Trophoblast cell (in vitro differentiated cells and primary cell): Measurements from ENCODE around the gene SPATA2L.

Experiments
- DNase-seq, 2 donors: peaks; one replicate each; pipeline ENCODE4 v3.0.0-alpha.2; 2016
- H2AFZ ChIP-seq: 2 replicates; pipeline ENCODE4 v1.6.1; 2013; ENCODE audit warnings: low read length, moderate library complexity, mild to moderate bottlenecking; ENCODE audit not compliant: insufficient read depth, poor library complexity
- H2AK5ac ChIP-seq: 2 replicates; pipeline ENCODE4 v1.6.1; 2013; ENCODE audit warnings: mild to moderate bottlenecking, low read length
- H2BK120ac ChIP-seq: 2 replicates; pipeline ENCODE4 v1.6.1; 2013; ENCODE audit warnings: low read length, mild to moderate bottlenecking, moderate library complexity; ENCODE audit not compliant: insufficient read depth, poor library complexity
- H2BK12ac ChIP-seq: 2 replicates; pipeline ENCODE4 v1.6.1; 2013; ENCODE audit warnings: mild to moderate bottlenecking, low read length, moderate library complexity
- H2BK5ac ChIP-seq: 2 replicates; pipeline ENCODE4 v1.6.1; 2013; ENCODE audit warnings: low read length, low read depth, moderate library complexity, mild to moderate bottlenecking; ENCODE audit not compliant: poor library complexity
- H3K14ac ChIP-seq: 2 replicates; pipeline ENCODE4 v1.6.1; 2013; ENCODE audit warnings: mild to moderate bottlenecking, low read length
- H3K18ac ChIP-seq: 2 replicates; pipeline ENCODE4 v1.6.1; 2013; ENCODE audit warnings: mild to moderate bottlenecking, low read length
- H3K23ac ChIP-seq: 2 replicates; pipeline ENCODE4 v1.6.1; 2013; ENCODE audit warnings: low read length
- H3K27ac ChIP-seq: 2 replicates; pipeline ENCODE4 v1.5.1; 2013; ENCODE audit warnings: low read depth, mild to moderate bottlenecking, inconsistent platforms, low read length, moderate library complexity
- H3K27me3 ChIP-seq: 2 replicates; pipeline ENCODE4 v1.6.1; 2013; ENCODE audit warnings: inconsistent platforms, mild to moderate bottlenecking, low read length, moderate library complexity; ENCODE audit not compliant: insufficient read depth
- H3K36me3 ChIP-seq, 2 experiments: 1 replicate in 1 of 2; 2 replicates in 1 of 2; pipeline ENCODE4 v1.6.1; 2013; ENCODE audit warnings: low read length in 2 of 2, mild to moderate bottlenecking in 2 of 2, moderate library complexity in 1 of 2; ENCODE audit not compliant: insufficient read depth in 2 of 2, control insufficient read depth in 1 of 2
- H3K4ac ChIP-seq: 2 replicates; pipeline ENCODE4 v1.6.1; 2013; ENCODE audit warnings: low read depth, mild to moderate bottlenecking, low read length, moderate library complexity
- H3K4me1 ChIP-seq, 2 experiments: 1 replicate in 1 of 2; 2 replicates in 1 of 2; pipeline ENCODE4 v1.6.1; 2013; ENCODE audit warnings: low read length in 2 of 2, mild to moderate bottlenecking in 2 of 2, moderate library complexity in 1 of 2; ENCODE audit not compliant: insufficient read depth in 2 of 2, control insufficient read depth in 1 of 2
- H3K4me2 ChIP-seq: 2 replicates; pipeline ENCODE4 v1.6.1; 2013; ENCODE audit warnings: inconsistent platforms, mild to moderate bottlenecking, low read length, moderate library complexity
- H3K4me3 ChIP-seq: 2 replicates; pipeline ENCODE4 v1.5.1; 2013; ENCODE audit warnings: mild to moderate bottlenecking, low read depth, low read length, inconsistent platforms
- H3K79me1 ChIP-seq: one replicate; pipeline ENCODE4 v1.6.1; 2013; ENCODE audit warnings: low read length
- H3K79me2 ChIP-seq: 2 replicates; pipeline ENCODE4 v1.6.1; 2013; ENCODE audit warnings: low read length, mild to moderate bottlenecking; ENCODE audit not compliant: control insufficient read depth, insufficient read depth, poor library complexity
- H3K9ac ChIP-seq: 2 replicates; pipeline ENCODE4 v1.6.1; 2013; ENCODE audit warnings: mild to moderate bottlenecking, low read length
- H3K9me3 ChIP-seq: 2 replicates; pipeline ENCODE4 v1.6.1; 2013; ENCODE audit warnings: low read depth, mild to moderate bottlenecking, control low read depth, inconsistent platforms, low read length; ENCODE audit not compliant: insufficient read depth
- H4K12ac ChIP-seq: 2 replicates; pipeline ENCODE4 v1.6.1; 2013; ENCODE audit warnings: low read depth, mild to moderate bottlenecking, low read length, moderate library complexity
- H4K8ac ChIP-seq: 2 replicates; pipeline ENCODE4 v1.6.1; 2013; ENCODE audit warnings: low read depth, mild to moderate bottlenecking, low read length, moderate library complexity
- H4K91ac ChIP-seq: one replicate; pipeline ENCODE4 v1.6.1; 2013; ENCODE audit warnings: low read depth, mild to moderate bottlenecking, low read length, moderate library complexity
- WGBS: extraction: QIAGEN DNeasy Blood & Tissue Kit; methylation state at CpG from one replicate; pipeline ENCODE4 v1.1.7; 2013; ENCODE audit warnings: missing lambda C conversion rate; ENCODE audit not compliant: insufficient read length, insufficient coverage; ENCODE audit errors: extremely low coverage; 5-methylcytosine and 5-hydroxymethylcytosine counted together

SPATA2L gene

DNA sequence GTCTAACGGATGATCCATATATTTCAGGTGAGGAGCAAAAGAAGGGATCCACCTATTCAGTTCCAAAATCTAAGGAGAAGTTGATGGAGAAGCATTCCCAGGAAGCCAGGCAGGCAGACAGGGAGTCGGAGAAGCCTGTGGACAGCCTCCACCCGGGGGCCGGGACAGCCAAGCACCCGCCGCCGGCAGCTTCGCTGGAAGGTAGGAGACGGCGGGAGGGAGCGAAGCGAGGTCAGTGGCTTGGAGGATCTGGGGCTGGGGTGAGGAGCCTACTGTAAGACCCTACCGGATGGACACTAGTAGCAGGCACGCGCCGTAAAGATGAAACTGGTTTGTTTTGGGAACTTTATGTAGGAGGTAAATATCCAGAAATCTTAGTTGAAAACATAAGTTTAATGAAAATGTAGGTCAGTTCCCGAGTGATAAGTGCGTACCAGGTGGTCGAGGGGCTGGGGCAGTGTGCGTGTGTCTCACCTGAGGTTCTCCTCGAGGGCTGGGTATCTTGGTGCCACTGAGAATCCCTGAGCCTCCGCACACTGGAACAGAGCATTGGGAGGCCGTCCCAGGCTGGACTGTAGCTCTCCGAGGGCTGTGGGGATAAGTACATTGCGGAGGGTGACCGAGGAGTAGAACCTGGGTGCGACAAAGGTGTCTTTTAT, 43.2 kb downstream of the SPATA2L start:
- Histone ChIP-seq H2BK120ac (no peak overlapping the region), H3K18ac (peak overlapping the region; percentile 55), H3K27me3 (no peaks in the 10 kb centered on the region), H3K36me3 (peaks cover 20 to 22% of the 10 kb centered on the region in 2 experiments), H2AK5ac (no peak overlapping the region), H3K79me1 (peaks cover 6% of the 10 kb centered on the region), H4K8ac (peak overlapping the region; percentile 82), H4K12ac (no peak overlapping the region), H3K4me3 (peak overlapping the region; percentile 97), H4K91ac (peak overlapping the region; percentile 29), H3K23ac (no peak overlapping the region), H3K4me2 (peak overlapping the region; percentile 65), H3K9ac (peak overlapping the region; percentile 87), H2BK12ac (no peak overlapping the region), H3K4ac (peak overlapping the region; percentile 25), H2AFZ (peak overlapping the region; percentile 85), H3K4me1 (peaks cover 12 to 13% of the 10 kb centered on the region in 2 experiments), H3K27ac (peak overlapping the region; percentile 68), H3K14ac (peak overlapping the region; percentile 83), H3K9me3 (peaks cover 3% of the 10 kb centered on the region), H2BK5ac (peak overlapping the region; percentile 70), H3K79me2 (peaks cover 17% of the 10 kb centered on the region)
- peak in 1 of 2 donors; percentile 27 for DNase-seq
- no CpG with 5 or more reads among the region's 27 CpGs for WGBS

DNA sequence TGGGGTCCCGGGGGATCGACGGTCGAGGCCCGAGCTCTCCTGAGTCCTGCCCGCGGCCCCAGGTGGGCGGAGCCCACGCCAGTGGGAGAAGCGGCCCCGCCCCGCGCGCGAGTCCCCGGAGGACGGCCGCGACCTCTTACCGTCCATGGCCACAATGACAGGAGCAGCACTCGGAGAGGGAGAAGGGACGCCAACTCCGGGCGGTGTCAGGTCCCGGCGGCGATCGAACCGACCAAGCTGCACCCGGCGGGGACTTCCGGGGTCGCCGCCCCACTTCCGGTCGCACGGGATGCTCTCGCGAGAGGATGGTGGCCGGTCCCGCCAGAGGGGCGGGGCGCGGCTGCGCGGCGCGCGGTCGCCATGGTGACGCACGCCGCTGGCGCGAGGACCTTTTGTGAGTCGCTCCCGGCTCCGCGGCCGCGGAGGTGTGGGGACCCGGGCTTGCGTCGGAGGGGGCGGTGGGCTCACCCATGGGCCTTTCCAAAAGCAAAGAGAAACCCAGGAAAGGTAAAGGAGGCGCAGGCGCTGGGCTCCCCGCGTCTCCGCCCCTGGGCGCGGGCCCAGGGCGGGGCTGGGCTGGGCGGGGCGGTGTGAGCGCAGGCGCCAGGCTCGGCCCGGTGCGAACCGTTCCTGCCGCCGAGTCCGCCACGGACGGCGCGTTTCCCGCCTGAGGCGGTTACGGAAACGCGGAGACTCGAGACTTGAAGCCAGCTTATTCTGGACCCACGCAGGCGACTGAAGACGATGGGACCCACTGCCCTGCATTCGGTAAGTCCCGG, 43.9 kb downstream of the SPATA2L start, which contains the start of the genes CHMP1A and SPATA33:
CHMP1A (minus strand) TSS at position 267 of the 779 bp plus-strand sequence; CDS start at position 147, 120 bp downstream.
SPATA33 (plus strand) TSS at position 395 of the 779 bp plus-strand sequence; CDS start at position 471, 76 bp downstream.
- peak within 1 kb of the TSS; percentile 84 for H2BK5ac ChIP-seq
- DNase-seq: peak; percentile 79 to 95
- H4K12ac ChIP-seq: peak within 1 kb of the TSS; percentile 98
- H4K91ac ChIP-seq: peak within 1 kb of the TSS; percentile 96
- peaks cover 2% of the 10 kb centered on the region for H3K9me3 ChIP-seq
- peak within 1 kb of the TSS; percentile 86 for H2AK5ac ChIP-seq
- H3K27me3 ChIP-seq: no peaks in the 10 kb centered on the region
- peaks cover 12 to 13% of the 10 kb centered on the region in 2 experiments for H3K4me1 ChIP-seq
- H4K8ac ChIP-seq: peak within 1 kb of the TSS; percentile 99
- peak within 1 kb of the TSS; percentile 68 for H3K27ac ChIP-seq
- peak within 1 kb of the TSS; percentile 99 for H3K14ac ChIP-seq
- H2AFZ ChIP-seq: peak within 1 kb of the TSS; percentile 99
- peaks cover 17% of the 10 kb centered on the region for H3K79me2 ChIP-seq
- no peak within 1 kb of the TSS for H3K23ac ChIP-seq
- peak within 1 kb of the TSS; percentile 96 for H3K4ac ChIP-seq
- WGBS: no CpG with 5 or more reads among the region's 99 CpGs
- peak within 1 kb of the TSS; percentile 100 for H3K18ac ChIP-seq
- peak within 1 kb of the TSS; percentile 96 for H3K9ac ChIP-seq
- H3K79me1 ChIP-seq: peaks cover 6% of the 10 kb centered on the region
- H3K4me2 ChIP-seq: peak within 1 kb of the TSS; percentile 70
- peaks cover 19 to 22% of the 10 kb centered on the region in 2 experiments for H3K36me3 ChIP-seq
- no peak within 1 kb of the TSS for H2BK12ac ChIP-seq
- peak within 1 kb of the TSS; percentile 89 for H2BK120ac ChIP-seq
- peak within 1 kb of the TSS; percentile 97 for H3K4me3 ChIP-seq

DNA sequence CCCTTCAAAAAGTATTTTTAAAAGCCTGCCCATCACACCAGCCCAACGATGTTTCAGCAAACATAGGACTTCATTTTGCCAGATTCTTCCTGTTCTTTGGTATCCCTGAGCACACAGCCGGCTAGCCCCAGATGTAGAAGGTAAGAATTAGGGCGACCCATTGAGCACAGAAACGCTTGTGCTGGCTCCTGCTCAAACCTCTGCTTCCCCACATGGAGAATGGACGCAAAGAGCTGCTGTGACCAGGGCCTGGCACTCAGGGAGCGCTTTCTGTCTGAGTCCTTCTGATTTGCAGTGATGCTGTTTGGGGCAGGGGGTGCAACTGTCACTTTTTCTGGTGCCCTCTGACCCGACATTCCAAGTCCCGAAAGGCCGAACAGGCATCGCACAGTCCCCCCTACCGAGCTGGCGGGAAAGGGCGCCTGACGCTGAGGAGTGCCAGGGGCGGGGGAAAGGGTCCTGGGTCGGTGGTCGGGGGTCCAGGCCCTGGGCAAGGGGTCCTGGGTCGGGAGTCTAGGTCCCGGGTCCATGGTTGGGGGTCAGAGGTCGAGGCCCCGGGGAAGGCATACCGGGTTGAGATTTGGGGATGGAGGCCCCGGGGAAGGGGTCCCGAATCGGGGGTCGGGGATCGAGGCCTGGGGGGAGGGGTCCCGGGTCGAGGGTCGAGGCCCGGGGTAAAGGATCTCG, 44.9 kb downstream of the SPATA2L start:
- Histone ChIP-seq H3K79me1 (peaks cover 6% of the 10 kb centered on the region), H2BK120ac (no peak overlapping the region), H3K79me2 (peaks cover 17% of the 10 kb centered on the region), H3K4ac (peak overlapping the region; percentile 96), H3K18ac (no peak overlapping the region), H2AFZ (no peak overlapping the region), H3K9ac (no peak overlapping the region), H3K27ac (no peak overlapping the region), H3K14ac (no peak overlapping the region), H2BK12ac (no peak overlapping the region), H3K27me3 (no peaks in the 10 kb centered on the region), H2AK5ac (no peak overlapping the region), H3K9me3 (peaks cover 2% of the 10 kb centered on the region), H3K4me1 (peaks cover 12 to 13% of the 10 kb centered on the region in 2 experiments), H4K8ac (no peak overlapping the region), H3K23ac (no peak overlapping the region), H3K36me3 (peaks cover 22 to 28% of the 10 kb centered on the region in 2 experiments), H2BK5ac (no peak overlapping the region), H4K91ac (peak overlapping the region; percentile 96), H3K4me2 (peak overlapping the region; percentile 70), H4K12ac (no peak overlapping the region), H3K4me3 (peak overlapping the region; percentile 97)
- WGBS: no CpG with 5 or more reads among the region's 32 CpGs
- DNase-seq: peak in 1 of 2 donors; percentile 12

DNA sequence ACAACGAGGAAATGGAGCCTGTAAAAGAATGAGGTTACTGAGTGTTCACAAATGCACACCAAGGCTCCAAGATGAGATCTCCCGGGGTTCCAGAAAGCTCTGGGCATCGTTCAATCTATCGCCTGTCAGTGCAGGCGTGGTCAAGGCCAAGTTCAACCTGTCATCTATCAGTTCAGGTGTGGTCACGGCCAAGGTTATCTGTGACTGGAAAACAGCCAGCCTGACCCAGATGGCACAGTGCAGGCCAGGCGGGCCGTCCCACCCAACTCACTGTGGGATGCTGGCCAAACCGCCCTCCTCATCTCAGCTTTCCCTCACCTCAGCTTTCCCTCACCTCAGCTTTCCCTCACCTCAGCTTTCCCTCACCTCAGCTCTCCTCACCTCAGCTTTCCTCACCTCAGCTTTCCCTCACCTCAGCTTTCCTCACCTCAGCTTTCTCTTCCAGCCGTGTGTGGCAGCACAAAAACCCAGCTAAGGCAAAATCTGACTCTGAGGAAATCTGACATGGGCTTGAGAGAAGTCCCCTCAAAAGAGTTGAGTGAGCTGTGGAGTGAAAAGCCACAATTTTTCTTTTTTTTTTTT, 46.4 kb downstream of the SPATA2L start:
- Histone ChIP-seq H3K79me2 (peaks cover 17% of the 10 kb centered on the region), H2BK12ac (no peak overlapping the region), H4K8ac (no peak overlapping the region), H3K18ac (no peak overlapping the region), H3K36me3 (peaks cover 24 to 28% of the 10 kb centered on the region in 2 experiments), H4K91ac (no peak overlapping the region), H3K9me3 (no peaks in the 10 kb centered on the region), H3K4me2 (no peak overlapping the region), H3K4me1 (peaks cover 12 to 13% of the 10 kb centered on the region in 2 experiments), H3K4me3 (peak overlapping the region; percentile 39), H3K4ac (peak overlapping the region; percentile 0), H3K79me1 (peaks cover 6% of the 10 kb centered on the region), H3K23ac (no peak overlapping the region), H3K9ac (no peak overlapping the region), H2AFZ (no peak overlapping the region), H4K12ac (no peak overlapping the region), H3K14ac (no peak overlapping the region), H2BK120ac (no peak overlapping the region), H2AK5ac (no peak overlapping the region), H3K27ac (no peak overlapping the region), H3K27me3 (no peaks in the 10 kb centered on the region), H2BK5ac (no peak overlapping the region)
- WGBS: no CpG with 5 or more reads among the region's 10 CpGs
- no peak for DNase-seq
